ENCODE measurements around the gene PAK4.

PAK4 gene

GRCh38 chr19:39129116-39129515 is 3.5 kb downstream of the PAK4 start:
- H3K27ac ChIP-seq, result no peak overlapping the region

GRCh38 chr19:39130337-39131254 is 5.0 kb downstream of the PAK4 start:
- Histone ChIP-seq H3K27ac (peak overlapping the region; percentile 80), H3K4me3 (ENCODE audit: low read depth, low read length) (no peak overlapping the region), H3K36me3 (peaks cover 2% of the 10 kb centered on the region; the same call in 1 of the 2 replicates), H3K27me3 (ENCODE audit: insufficient read depth, low read depth, severe bottlenecking) (no peaks in the 10 kb centered on the region), H3K9me3 (ENCODE audit: severe bottlenecking) (no peaks in the 10 kb centered on the region)
- DNase-seq, result no peak
- no peak for TF ChIP-seq CTCF (IDR thresholded peaks at IDR 0.05; ENCODE audit: low read depth, low read length)

More at GRCh38 chr19:39129116-39129515, 3.5 kb downstream of the PAK4 start:
- Histone ChIP-seq H3K27me3 (ENCODE audit: insufficient read depth, low read depth, severe bottlenecking) (no peaks in the 10 kb centered on the region), H3K9me3 (ENCODE audit: severe bottlenecking) (no peaks in the 10 kb centered on the region), H3K4me3 (ENCODE audit: low read depth, low read length) (no peak overlapping the region), H3K36me3 (peaks cover 2% of the 10 kb centered on the region; the same call in 1 of the 2 replicates)
- no peak for TF ChIP-seq CTCF (IDR thresholded peaks at IDR 0.05; ENCODE audit: low read depth, low read length)
- no peak for DNase-seq

GRCh38 chr19:39131255-39131755 is 5.7 kb downstream of the PAK4 start:
- Histone ChIP-seq H3K4me3 (ENCODE audit: low read depth, low read length) (no peak overlapping the region), H3K27ac (peak overlapping the region; percentile 80), H3K27me3 (ENCODE audit: insufficient read depth, low read depth, severe bottlenecking) (no peaks in the 10 kb centered on the region), H3K36me3 (no peaks in the 10 kb centered on the region; the same call in 1 of the 2 replicates), H3K9me3 (ENCODE audit: severe bottlenecking) (no peaks in the 10 kb centered on the region)
- DNase-seq, result no peak
- TF ChIP-seq CTCF (IDR thresholded peaks at IDR 0.05; ENCODE audit: low read depth, low read length), result no peak

- H3K36me3 ChIP-seq, result no peaks in the 10 kb centered on the region; the same call in 1 of the 2 replicates
- DNase-seq, result no peak
- H3K27ac ChIP-seq, result peak overlapping the region; percentile 80
- H3K4me3 ChIP-seq (ENCODE audit: low read depth, low read length), result no peak overlapping the region
- no peaks in the 10 kb centered on the region for H3K9me3 ChIP-seq (ENCODE audit: severe bottlenecking)
- TF ChIP-seq CTCF (IDR thresholded peaks at IDR 0.05; ENCODE audit: low read depth, low read length), result no peak
- H3K27me3 ChIP-seq (ENCODE audit: insufficient read depth, low read depth, severe bottlenecking), result no peaks in the 10 kb centered on the region
These were observed 6.9 kb downstream of the PAK4 start for GRCh38 chr19:39132344-39132969.

- H3K36me3 ChIP-seq, result no peaks in the 10 kb centered on the region; the same call in 1 of the 2 replicates
- peak overlapping the region; percentile 80 for H3K27ac ChIP-seq
- peak; percentile 88 for DNase-seq
- peaks cover 3% of the 10 kb centered on the region for H3K9me3 ChIP-seq (ENCODE audit: severe bottlenecking)
- H3K4me3 ChIP-seq (ENCODE audit: low read depth, low read length), result peak overlapping the region; percentile 22
- H3K27me3 ChIP-seq (ENCODE audit: insufficient read depth, low read depth, severe bottlenecking), result no peaks in the 10 kb centered on the region
- TF ChIP-seq CTCF (IDR thresholded peaks at IDR 0.05; ENCODE audit: low read depth, low read length), result no peak
These were observed 8.1 kb downstream of the PAK4 start for GRCh38 chr19:39133431-39134270.
